ACHN (cell line): ENCODE data around the gene PTGES2.

Experiments used
- DNase-seq: peaks from one replicate; pipeline ENCODE4 v3.0.0-alpha.2; 2015
- in situ Hi-C: cut with HindIII; loops from 2 replicates; pipeline ENCODE4 v1.10.0; 2017; ENCODE audit warnings: low sequenced_read_pairs, low pct_ligation_motif_present, low pct_unique_long_range_greater_than_20kb

PTGES2 gene

GRCh38 chr9:128127568-128127989 lies at the start of gene PTGES2:
TSS of gene PTGES2 (minus strand) at chr9:128127729. CDS start at chr9:128127717, 12 bp downstream.
- in situ Hi-C loops, result no loop called here
- peak; percentile 80 for DNase-seq

- DNase-seq, result no peak
- in situ Hi-C loops, result no loop called here
These were observed 48.2 kb upstream of the PTGES2 start for GRCh38 chr9:128175726-128176125.

- DNase-seq, result no peak
- in situ Hi-C loops, result no loop called here
These were observed 47.6 kb upstream of the PTGES2 start for GRCh38 chr9:128175102-128175563.

GRCh38 chr9:128174062-128174461 lies 46.5 kb upstream of the PTGES2 start:
- DNase-seq, result no peak
- in situ Hi-C loops, result no loop called here

GRCh38 chr9:128169925-128170324 lies 42.4 kb upstream of the PTGES2 start:
- in situ Hi-C loops, result no loop called here
- DNase-seq, result no peak

GRCh38 chr9:128169492-128169891 lies 42.0 kb upstream of the PTGES2 start:
- in situ Hi-C loops, result no loop called here
- no peak for DNase-seq

GRCh38 chr9:128168731-128169308 lies 41.3 kb upstream of the PTGES2 start:
- in situ Hi-C loops, result no loop called here
- no peak for DNase-seq

GRCh38 chr9:128167209-128167608 lies 39.7 kb upstream of the PTGES2 start:
- DNase-seq, result no peak
- in situ Hi-C loops, result no loop called here

GRCh38 chr9:128166169-128166568 lies 38.6 kb upstream of the PTGES2 start:
- in situ Hi-C loops, result no loop called here
- no peak for DNase-seq

GRCh38 chr9:128164307-128164885 lies 36.9 kb upstream of the PTGES2 start:
- in situ Hi-C loops, result no loop called here
- DNase-seq, result peak; percentile 16

GRCh38 chr9:128163523-128164306 lies 36.2 kb upstream of the PTGES2 start:
- in situ Hi-C loops, result no loop called here

GRCh38 chr9:128163027-128163515 lies 35.5 kb upstream of the PTGES2 start:
- in situ Hi-C loops, result no loop called here
- no peak for DNase-seq

More at GRCh38 chr9:128163523-128164306, 36.2 kb upstream of the PTGES2 start:
- no peak for DNase-seq

- in situ Hi-C loops, result no loop called here
- DNase-seq, result peak; percentile 60
These were observed 34.9 kb upstream of the PTGES2 start for GRCh38 chr9:128162215-128163026.

GRCh38 chr9:128161215-128161902 lies 33.8 kb upstream of the PTGES2 start:
- no peak for DNase-seq
- in situ Hi-C loops, result no loop called here

- in situ Hi-C loops, result no loop called here
- no peak for DNase-seq
These were observed 33.1 kb upstream of the PTGES2 start for GRCh38 chr9:128160603-128160987.

- in situ Hi-C loops, result no loop called here
- DNase-seq, result peak; percentile 89
These were observed 32.5 kb upstream of the PTGES2 start, which contains the start of gene BBLN for GRCh38 chr9:128159784-128160602. TSS of gene BBLN (plus strand) at chr9:128160265. CDS start at chr9:128160408, 143 bp downstream.

- DNase-seq, result no peak
- in situ Hi-C loops, result no loop called here
These were observed 31.9 kb upstream of the PTGES2 start for GRCh38 chr9:128159522-128159783.
